GM12873 (cell line): ENCODE measurements around the gene RRAD.

ENCODE experiments used
- TF ChIP-seq, protein P1 (sequence below): IDR thresholded peaks from 2 replicates; pipeline ENCODE4 v1.5.1; 2012; ENCODE audit warnings: low read depth, mild to moderate bottlenecking, moderate library complexity, low read length, control low read depth; ENCODE audit not compliant: insufficient read depth; ENCODE audit errors: missing control alignments

The RRAD gene

DNA sequence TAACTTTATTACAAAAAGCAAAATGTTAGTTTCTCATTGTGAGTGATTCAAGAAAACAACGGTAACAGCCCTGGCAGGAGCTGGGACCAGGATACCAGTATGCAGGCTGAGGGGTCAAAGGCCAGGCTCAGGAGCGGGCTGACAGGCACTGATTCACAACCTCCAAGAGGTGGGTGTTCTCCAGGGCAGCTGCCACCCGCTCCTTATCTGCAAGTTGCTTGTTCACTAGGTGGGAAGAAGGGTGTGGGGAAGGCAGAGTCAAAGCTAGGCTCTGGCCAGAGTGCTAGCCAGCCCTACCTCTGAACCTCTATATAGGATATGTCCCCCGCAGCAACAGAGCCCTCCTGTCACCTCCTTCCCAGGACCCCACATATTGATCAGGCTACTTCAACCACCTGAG, 6.7 kb upstream of the RRAD start:
- TF ChIP-seq, protein P1, sequence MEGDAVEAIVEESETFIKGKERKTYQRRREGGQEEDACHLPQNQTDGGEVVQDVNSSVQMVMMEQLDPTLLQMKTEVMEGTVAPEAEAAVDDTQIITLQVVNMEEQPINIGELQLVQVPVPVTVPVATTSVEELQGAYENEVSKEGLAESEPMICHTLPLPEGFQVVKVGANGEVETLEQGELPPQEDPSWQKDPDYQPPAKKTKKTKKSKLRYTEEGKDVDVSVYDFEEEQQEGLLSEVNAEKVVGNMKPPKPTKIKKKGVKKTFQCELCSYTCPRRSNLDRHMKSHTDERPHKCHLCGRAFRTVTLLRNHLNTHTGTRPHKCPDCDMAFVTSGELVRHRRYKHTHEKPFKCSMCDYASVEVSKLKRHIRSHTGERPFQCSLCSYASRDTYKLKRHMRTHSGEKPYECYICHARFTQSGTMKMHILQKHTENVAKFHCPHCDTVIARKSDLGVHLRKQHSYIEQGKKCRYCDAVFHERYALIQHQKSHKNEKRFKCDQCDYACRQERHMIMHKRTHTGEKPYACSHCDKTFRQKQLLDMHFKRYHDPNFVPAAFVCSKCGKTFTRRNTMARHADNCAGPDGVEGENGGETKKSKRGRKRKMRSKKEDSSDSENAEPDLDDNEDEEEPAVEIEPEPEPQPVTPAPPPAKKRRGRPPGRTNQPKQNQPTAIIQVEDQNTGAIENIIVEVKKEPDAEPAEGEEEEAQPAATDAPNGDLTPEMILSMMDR: no peak

DNA sequence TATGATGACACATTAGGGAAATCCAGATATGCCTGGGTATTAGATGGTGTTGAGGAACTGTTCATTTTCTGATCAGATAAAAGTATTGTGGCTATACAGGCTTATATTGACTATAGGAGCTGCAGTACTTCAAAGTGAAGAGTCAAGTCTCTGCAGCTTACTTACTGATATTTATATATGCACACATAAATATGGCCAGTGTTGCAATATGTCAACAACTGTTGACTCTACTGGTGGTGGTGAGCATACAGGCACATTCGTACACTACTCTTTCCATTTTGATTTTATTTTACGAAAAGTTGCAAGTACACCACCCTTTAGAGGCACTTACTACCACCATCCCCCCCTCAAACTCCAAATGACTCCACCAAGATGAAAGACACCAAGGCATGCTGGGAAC, 6.3 kb upstream of the RRAD start:
- TF ChIP-seq, protein P1: no peak

DNA sequence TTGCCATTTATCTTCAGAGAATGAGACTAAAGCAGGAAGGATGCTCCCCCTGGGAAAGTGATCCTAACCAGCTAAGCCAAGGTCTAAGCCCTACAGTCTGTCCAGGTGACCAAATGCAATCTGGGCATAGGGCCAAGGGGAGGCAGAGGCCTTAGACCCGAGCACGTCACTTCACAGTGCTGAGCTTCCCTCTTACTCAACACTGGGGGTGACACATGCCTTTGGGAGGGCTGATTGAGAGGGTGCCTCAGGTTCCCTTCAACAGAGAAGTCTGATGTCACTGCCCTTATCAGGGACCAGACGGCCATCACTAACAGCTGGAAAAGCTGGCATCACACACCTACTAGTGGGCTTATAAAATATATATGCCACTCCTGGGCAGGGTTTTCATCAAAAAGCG, 4.9 kb upstream of the RRAD start:
- TF ChIP-seq, protein P1: no peak

DNA sequence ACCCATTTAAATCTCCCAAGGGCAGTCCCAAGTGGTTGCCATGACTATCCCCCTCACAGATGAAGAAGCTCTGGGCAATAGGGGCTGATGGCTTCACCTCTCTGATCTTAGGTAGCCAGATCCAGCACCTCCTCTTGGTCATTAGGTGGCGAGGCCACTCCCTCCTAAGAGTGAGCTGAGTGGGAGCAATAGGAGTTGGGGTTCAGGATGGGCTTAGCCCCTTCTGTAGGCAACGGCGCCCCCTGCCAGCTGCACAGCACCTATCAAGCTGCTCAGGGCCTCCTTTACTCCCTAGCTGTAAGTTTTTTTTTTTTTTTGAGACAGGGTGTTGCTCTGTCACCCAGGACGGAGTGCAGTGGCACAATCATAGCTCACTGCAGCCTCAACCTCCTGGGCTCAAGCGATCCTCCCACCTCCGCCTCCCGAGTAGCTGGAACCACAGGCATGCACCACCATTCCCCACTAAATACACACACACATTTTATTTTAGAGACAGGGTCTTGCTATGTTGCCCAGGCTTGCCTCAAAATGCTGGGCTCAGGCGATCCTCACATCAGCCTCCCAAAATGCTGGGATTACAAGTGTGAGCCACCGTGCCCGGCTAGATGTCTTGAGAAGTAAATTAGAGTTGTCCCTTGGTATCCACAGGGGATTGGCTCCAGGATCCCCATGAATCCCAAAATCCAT, 3.5 kb upstream of the RRAD start:
- TF ChIP-seq, protein P1: peak; percentile 61

DNA sequence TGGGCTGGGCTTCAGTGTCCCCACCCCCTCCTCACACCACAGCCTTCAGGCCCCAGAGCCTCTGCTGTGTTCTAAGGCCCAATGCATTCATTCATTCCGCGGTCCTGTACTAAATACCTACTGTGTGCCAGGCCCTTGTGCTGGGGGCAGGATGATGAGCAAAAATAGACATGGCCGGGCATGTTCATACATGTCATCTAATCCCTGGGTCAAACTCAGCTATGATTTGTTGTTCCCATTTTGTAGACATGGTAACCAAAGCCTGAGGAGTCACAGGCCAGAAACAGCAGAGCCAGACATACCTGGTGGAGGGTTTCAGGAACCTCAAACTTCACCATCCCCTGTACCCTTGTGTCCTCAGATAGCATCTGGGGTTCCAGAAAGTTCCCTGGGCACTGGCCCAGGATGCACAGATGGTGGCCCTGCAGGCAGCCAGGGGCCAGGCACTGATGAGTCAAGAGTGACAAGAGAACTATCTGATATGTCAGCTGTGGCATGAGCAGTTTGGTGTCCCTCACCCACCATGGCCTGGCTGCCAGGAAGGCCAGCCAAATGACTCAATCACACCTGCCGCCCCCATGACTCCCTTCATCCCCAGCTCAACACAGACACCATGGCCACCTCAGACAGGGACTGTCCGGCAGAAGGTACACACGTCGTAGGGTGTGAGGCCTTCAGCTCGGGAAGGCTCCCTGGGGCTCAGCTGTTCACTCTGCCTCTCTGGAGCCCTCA, 2.7 kb upstream of the RRAD start:
- TF ChIP-seq, protein P1: no peak

DNA sequence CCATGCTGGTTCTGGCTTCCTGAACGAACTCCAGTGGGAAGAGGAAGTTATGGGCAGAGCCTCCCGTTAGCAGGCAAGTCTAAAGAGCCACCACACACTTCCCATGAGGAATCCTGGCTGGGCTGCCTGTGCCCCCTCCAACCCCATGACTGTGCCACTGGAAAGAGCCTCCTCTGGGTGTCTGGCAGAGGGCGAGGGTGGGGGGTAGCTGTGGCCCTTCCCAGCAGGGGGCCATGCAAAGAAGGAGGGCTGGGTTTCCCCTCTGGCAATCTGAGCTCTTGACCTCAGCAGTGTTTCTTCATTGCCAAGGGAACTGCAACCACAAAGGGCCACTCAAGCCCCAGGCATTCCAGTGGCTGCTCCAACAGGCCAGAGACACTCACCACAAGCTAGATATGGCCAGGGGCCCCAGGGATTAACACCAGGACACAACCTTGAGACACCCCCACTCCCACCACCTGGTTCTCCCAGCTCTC, 1.7 kb upstream of the RRAD start:
- TF ChIP-seq, protein P1: no peak

DNA sequence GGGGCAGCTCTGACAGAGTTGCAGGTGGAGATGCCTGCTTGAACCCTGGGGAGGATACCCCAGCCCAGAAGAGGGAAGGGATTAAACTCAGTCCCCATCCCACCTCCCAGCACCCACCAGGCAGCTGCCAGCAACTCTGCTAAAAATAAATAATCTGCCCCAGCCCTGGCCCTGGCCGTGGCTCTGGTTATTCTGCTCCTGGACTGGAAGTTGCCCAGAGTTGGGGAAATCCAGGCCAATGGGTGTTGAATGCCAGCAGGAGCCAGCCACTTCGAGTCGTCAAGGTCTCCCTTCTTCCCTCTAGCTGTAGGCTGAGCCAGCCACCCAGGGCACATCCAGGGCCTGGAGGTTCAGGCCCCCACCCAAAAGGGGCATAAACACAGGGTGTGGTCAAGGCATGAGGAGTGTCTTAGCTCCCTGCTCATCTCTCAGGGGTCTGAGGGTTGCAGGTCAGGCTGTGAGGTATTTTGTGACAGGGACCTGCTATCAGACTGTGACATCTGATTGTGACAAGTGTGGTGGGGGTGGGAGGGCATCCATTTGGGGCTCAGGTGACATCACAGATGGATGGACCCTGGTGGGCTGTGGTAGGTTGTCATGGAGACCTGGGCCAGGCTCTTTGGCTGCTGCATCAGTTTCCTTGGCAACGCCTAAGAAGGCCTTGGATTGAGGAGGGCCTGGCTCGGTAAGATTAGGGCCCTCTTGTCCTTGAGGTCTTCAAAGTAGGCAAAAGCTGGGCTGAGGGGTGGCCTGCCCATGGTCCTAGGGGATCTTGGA, 1.0 kb upstream of the RRAD start:
- TF ChIP-seq, protein P1: no peak
